ENCODE data around the gene SRRM3. TPM values are rescaled to one million over a fixed set of nuclear protein-coding genes. Genes with fewer than 3 reads are reported as not detected.
"Not testable (repeated sequence)": the region's sequence is repeated elsewhere in the genome, so short reads cannot be mapped to it uniquely, and the experiment has no call there.

Gene SRRM3
- total and polyA plus RNA-seq, 8 donors, result 0.37 to 6.4 (median 5.3) TPM; not detected in 2

DNA sequence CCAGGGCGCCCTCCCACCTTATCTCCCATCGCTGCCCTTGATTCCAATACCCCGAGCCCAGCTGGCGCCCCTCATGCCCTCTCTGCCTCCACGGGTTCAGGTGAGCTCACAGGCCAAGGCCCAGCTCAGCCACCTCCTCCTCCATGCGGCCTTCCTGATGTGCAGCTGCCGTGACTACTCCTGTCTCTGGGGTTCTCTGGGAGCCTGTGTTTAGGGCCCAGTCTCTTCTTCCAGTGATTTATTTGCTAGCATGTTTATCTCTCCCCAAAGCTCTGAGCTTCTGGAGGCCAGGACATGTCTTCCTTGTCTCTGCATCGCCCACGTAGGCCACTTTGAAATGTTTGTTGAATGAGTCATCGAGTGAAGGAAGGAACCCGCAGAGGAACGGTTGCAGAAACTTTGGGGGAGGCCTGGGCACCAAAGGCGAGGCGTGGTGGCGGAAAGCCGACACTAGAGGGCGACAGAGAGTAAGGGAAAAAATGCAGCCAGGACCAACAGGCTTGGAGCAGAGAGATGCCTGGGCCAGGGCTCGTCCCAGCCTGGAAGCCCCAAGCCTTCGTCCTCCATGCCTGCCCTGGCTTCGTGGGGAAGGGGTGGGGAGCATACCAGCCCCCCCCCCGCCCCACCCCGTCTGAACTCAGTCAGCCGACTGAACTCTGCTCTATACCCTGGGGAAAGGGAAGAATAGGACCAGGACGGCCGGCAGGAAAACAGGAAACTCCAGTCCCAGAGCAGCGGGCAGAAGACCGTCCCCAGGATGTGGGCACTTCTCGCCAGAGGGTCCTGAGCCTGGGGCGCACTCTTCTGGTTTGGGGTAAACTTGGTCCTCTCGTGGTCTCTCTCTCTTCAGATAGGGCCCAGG lies 89.9 kb downstream of the SRRM3 start:
- Histone ChIP-seq H3K27ac (peak overlapping the region; percentile 80 to 99 (median 93)), H3K36me3 (no peaks in the 10 kb centered on the region), H3K27me3 (no peaks in the 10 kb centered on the region), H3K9me3 (no peaks in the 10 kb centered on the region), H3K4me3 (peak overlapping the region; percentile 26 to 38 (median 33)), H3K4me1 (peaks cover 47 to 58% (median 55%) of the 10 kb centered on the region in 4 donors)
- whole genome bisulfite sequencing, 5 donors, result 12 to 17% (median 13%) methylated on average over 29 to 30 of the region's 30 CpGs
- intact Hi-C loops (cut with DNase I; ENCODE audit: low total_unique reads), result no loop called here
- DNase-seq, result peak; percentile 91 to 96
- TF ChIP-seq POLR2AphosphoS5 (IDR thresholded peaks at IDR 0.05) (peak; percentile 42 to 89 (median 47)), EP300 (IDR thresholded peaks at IDR 0.05) (no peak), POLR2A (IDR thresholded peaks at IDR 0.05) (no peak)
- TF ChIP-seq, protein P1, sequence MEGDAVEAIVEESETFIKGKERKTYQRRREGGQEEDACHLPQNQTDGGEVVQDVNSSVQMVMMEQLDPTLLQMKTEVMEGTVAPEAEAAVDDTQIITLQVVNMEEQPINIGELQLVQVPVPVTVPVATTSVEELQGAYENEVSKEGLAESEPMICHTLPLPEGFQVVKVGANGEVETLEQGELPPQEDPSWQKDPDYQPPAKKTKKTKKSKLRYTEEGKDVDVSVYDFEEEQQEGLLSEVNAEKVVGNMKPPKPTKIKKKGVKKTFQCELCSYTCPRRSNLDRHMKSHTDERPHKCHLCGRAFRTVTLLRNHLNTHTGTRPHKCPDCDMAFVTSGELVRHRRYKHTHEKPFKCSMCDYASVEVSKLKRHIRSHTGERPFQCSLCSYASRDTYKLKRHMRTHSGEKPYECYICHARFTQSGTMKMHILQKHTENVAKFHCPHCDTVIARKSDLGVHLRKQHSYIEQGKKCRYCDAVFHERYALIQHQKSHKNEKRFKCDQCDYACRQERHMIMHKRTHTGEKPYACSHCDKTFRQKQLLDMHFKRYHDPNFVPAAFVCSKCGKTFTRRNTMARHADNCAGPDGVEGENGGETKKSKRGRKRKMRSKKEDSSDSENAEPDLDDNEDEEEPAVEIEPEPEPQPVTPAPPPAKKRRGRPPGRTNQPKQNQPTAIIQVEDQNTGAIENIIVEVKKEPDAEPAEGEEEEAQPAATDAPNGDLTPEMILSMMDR (IDR thresholded peaks at IDR 0.05), result peak in 6 of 7 experiments; percentile 53 to 100 (median 98)

DNA sequence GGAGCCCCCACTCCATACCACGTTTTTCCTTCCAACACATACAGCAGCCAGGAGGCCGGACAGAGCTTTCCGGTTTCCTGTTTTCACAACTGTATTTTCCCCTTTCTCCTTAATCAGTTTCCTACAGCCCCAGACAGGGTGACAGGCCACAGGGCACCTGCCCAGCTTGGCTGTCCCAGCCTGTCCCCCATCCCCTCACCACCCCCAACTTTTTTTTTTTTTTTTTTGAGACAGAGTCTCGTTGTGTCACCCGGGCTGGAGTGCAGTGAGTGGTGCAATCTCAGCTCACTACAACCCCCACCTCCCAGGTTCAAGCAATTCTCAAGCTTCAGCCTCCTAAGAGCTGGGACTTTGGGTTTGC lies 90.5 kb downstream of the SRRM3 start:
- Histone ChIP-seq H3K9me3 (no peaks in the 10 kb centered on the region), H3K27me3 (no peaks in the 10 kb centered on the region), H3K36me3 (no peaks in the 10 kb centered on the region), H3K4me3 (peak overlapping the region; percentile 26 to 38 (median 33)), H3K4me1 (peaks cover 54 to 64% (median 61%) of the 10 kb centered on the region in 4 donors), H3K27ac (peak overlapping the region; percentile 80 to 99 (median 93))
- TF ChIP-seq POLR2A (IDR thresholded peaks at IDR 0.05), result no peak
- no peak for TF ChIP-seq EP300 (IDR thresholded peaks at IDR 0.05)
- TF ChIP-seq, protein P1 (IDR thresholded peaks at IDR 0.05), result no peak
- TF ChIP-seq POLR2AphosphoS5 (IDR thresholded peaks at IDR 0.05), result no peak
- intact Hi-C loops (cut with DNase I; ENCODE audit: low total_unique reads), result no loop called here
- no peak for DNase-seq
- WGBS, 5 donors, result 2 to 15% (median 8%) methylated on average over 5 of the region's 5 CpGs

DNA sequence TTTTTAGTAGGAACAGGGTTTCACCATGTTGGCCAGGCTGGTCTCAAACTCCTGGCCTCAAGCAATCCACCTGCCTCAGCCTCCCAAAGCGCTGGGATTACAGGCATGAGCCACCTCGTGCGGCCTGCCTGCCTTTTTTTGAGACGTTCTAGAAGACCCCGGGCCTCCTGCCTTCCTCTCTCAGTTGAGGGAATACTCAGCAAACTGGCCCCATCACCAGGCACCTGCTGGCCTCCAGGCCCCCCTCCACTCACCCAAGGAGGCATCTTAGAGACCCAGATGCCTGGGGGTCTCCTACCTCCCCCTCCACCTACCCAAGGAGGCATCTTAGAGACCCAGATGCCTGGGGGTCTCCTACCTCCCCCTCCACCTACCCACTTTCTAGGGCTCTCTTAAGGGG lies 91.2 kb downstream of the SRRM3 start:
- H3K9me3 ChIP-seq; H3K36me3 ChIP-seq; H3K27me3 ChIP-seq; DNase-seq; intact Hi-C loops (cut with DNase I; ENCODE audit: low total_unique reads); H3K4me3 ChIP-seq: not testable (repeated sequence)
- Histone ChIP-seq H3K4me1 (peaks cover 60 to 71% (median 68%) of the 10 kb centered on the region in 4 donors), H3K27ac (peak overlapping the region; percentile 6 to 99 (median 93))
- WGBS, 5 donors, result 76 to 87% (median 84%) methylated on average over 5 of the region's 5 CpGs

DNA sequence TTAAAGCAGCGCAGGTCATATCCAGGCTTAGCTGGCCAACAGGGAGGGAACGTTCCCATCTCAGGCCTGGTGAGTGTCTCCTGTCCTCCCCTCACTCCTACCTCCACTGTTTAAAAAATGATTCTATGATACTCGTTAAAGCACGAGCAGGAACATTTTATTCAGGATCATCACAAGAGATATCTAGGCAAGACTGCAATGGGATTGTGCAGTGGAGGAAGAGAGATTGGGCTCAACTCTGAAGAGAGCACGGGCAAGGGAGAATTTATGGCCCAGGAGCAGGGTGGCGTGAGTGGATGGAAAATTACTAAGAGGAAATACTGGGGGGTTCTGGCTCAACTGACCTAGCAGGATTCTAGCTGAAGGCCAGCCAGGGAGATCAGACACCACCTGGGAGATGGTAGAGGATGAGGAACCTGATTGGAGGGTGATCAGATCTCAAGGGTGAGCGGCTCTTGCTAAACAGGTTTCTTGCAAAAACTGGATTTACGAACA lies 91.8 kb downstream of the SRRM3 start:
- TF ChIP-seq POLR2AphosphoS5 (IDR thresholded peaks at IDR 0.05) (peak in 1 of 3 donors; percentile 22), EP300 (IDR thresholded peaks at IDR 0.05) (no peak)
- DNase-seq, result no peak
- H3K4me3 ChIP-seq, result no peak overlapping the region

DNA sequence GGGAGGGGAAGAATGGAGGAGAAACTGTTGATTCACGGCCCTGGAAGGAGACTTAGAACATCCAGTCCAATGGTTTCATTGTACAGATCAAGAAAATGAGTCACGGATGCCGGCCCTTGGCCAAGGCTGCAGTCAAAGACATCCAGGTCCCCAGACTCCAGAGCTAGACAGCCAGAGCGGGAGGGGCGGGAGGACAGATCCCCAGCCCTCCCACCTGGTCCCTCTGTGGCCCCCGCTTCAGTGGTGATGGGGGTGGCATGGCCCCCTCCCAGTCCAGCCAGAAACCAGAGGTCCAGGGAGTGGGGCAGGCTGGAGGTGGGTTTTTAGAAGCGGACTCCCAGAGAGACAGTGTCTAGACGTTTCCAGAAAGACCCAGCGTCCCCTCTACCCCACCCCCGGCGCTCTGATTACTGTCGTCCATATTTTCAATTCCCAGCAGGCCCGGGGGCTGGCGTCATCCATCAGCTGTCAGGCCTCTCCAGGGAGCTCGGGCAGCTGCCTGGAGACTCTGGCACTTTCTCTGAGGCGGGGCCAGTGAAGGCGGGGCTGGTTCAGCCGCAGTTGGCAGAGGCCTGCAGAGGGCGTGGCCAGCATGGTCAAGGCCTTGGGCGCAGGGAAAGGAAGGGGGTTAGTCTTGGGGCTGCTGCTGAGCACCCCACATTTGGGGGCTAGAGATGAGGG lies 92.8 kb downstream of the SRRM3 start:
- intact Hi-C loops (cut with DNase I; ENCODE audit: low total_unique reads), result no loop called here
- H3K27ac ChIP-seq, result peak overlapping the region; percentile 83 to 99 (median 93)
- peaks cover 60 to 73% (median 69%) of the 10 kb centered on the region in 4 donors for H3K4me1 ChIP-seq
- H3K36me3 ChIP-seq, result no peaks in the 10 kb centered on the region
- H3K27me3 ChIP-seq, result no peaks in the 10 kb centered on the region
- WGBS, 5 donors, result 16 to 37% (median 23%) methylated on average over 16 to 20 of the region's 20 CpGs
- no peaks in the 10 kb centered on the region for H3K9me3 ChIP-seq
- no peak for TF ChIP-seq POLR2A (IDR thresholded peaks at IDR 0.05)
- TF ChIP-seq, protein P1 (IDR thresholded peaks at IDR 0.05), result no peak
- TF ChIP-seq EP300 (IDR thresholded peaks at IDR 0.05), result no peak
- TF ChIP-seq POLR2AphosphoS5 (IDR thresholded peaks at IDR 0.05), result peak; percentile 20 to 93 (median 84)
- peak overlapping the region in 3 of 4 donors; percentile 9 to 21 (median 17) for H3K4me3 ChIP-seq
- DNase-seq, result peak; percentile 96 to 97

More for the DNA sequence above, 91.8 kb downstream of the SRRM3 start:
- Histone ChIP-seq H3K9me3 (no peaks in the 10 kb centered on the region), H3K27ac (peak overlapping the region in 4 of 5 donors; percentile 87 to 99 (median 94)), H3K36me3 (no peaks in the 10 kb centered on the region), H3K27me3 (no peaks in the 10 kb centered on the region), H3K4me1 (peaks cover 60 to 71% (median 68%) of the 10 kb centered on the region in 4 donors)
- 74 to 86% (median 84%) methylated on average over 8 of the region's 8 CpGs for WGBS, 5 donors
- intact Hi-C loops (cut with DNase I; ENCODE audit: low total_unique reads), result no loop called here

Data from stomach (tissue), 9 donors.